ENCODE data around the gene OR2T35.

The OR2T35 gene

DNA sequence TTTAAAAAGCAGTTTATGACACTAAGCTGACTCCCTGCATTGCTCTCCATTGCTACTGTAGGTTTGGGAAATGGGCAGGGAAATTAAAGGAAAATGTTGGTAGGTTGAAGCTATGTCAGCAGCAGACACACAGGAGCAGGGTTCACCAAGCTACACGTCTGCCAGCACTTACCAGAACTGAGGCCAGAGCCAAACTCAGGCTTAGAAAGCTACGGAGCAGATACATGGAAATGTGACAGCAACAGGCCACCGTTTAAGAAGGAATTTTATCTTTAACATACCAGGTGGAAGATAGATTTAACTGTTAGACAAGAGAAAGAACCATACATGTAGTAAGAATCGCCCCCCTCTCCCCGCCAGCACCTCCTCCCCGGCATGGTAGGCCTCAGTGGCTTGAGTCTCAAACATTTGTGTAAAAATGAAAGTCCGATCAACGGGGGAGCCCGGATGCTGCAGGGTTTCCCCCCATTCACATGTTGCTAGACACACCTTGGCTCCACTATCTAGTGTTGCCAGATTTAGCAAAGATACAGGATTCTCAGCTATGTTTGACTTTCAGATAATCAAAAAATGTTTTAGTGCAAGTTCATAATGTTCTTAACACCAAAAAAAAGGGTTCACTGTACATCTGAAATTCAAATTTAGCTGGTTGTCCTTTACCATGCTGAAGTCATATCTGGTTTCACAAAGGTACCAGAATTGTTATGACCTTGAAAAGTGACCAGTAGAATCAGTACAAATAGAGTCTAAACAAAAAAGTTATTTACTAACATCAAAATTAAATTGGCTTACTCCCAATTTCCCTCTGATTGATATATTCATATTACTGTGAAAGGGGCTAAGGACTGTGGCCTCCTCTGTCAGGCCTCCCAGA is 16.9 kb downstream of the OR2T35 start:
- no peak for DNase-seq (ENCODE audit: low read depth, low spot score)
- no peak overlapping the region for H3K27ac ChIP-seq

- no peak overlapping the region for H3K27ac ChIP-seq
- DNase-seq (ENCODE audit: low read depth, low spot score), result no peak
Measured at GRCh38 chr1:248625971-248626370, 19.1 kb downstream of the OR2T35 start.

- no peak overlapping the region for H3K27ac ChIP-seq
- DNase-seq (ENCODE audit: low read depth, low spot score), result no peak
Measured at GRCh38 chr1:248625166-248625565, 19.9 kb downstream of the OR2T35 start.

DNA sequence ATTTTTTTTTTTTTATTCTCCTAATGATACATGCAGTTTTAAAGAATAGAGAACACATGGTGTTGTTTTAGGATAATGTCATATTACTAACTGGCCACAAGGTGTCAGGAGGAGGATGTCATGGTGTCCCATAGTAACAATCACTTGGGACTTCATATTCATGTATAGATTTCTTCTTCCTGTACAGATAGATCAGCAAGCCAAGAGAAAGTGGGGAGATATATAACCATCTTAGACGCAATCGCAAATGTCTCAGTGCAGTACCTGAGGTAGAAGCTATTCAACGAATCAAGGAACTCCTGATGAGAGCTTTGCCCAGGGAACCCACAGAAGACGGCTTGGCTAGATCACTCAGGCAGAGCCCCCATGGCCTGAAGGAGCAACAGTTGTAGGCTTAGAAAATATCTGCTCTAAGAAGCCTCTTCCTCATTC is 22.5 kb downstream of the OR2T35 start:
- no peak overlapping the region for H3K27ac ChIP-seq
- no peak for DNase-seq (ENCODE audit: low read depth, low spot score)

DNA sequence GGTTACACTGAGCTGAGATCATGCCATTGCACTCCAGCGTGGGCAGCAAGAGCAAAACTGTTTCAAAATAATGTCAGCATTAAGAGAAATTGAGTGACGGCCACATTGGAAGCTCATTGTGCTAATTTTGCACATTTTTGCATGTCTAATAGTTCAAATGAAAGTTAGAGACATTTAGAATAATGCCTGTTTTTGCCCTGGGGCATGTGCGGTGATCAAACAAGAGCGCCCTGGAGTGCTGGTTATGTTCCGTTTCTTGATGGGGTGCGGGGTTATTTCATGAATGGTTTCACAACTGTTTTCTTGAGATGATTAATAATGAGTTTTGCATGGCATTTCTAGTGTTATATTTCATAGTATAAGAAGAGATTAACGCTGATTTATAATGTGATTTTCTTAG is 23.3 kb downstream of the OR2T35 start:
- H3K27ac ChIP-seq, result no peak overlapping the region
- no peak for DNase-seq (ENCODE audit: low read depth, low spot score)

DNA sequence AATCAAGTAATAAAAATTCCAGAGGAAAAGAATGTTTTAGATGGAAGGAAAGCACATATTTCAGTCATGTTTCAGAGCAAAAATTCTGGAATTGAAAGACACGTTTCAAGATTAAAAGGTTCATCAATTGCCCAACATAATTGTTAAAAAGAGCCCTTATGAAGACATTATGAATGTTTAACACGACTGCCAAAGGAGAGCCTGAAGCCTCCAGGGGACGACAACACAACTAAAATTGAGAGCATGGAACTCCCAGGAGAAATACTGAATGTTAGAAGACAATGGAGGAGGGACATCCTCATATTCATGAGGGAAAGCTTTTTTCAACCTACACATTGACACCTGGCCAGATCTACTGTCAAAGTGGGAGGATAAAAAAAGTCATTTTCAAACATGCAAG is 26.2 kb downstream of the OR2T35 start:
- H3K27ac ChIP-seq, result no peak overlapping the region
- no peak for DNase-seq (ENCODE audit: low read depth, low spot score)

- no peak overlapping the region for H3K27ac ChIP-seq
- DNase-seq (ENCODE audit: low read depth, low spot score), result no peak
Measured at GRCh38 chr1:248618119-248618518, 27.0 kb downstream of the OR2T35 start.

DNA sequence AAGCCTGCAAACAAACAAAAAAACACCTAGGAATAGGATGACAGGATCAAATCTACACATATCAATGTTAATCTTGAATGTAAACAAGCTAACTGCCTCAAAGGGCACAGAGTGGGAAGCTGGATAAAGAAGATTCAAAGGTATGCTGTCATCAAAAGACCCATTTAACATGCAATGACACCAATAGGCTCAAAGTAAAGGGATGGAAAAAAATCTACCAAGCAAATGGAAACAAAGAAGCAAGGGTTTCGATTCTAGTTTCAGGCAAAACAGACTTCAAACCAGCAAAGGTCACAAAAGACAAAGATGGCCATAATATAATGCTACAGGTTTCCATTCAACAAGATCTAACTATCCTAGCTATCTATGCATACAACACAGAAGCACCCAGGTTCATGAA is 31.3 kb downstream of the OR2T35 start:
- H3K27ac ChIP-seq, result no peak overlapping the region
- no peak for DNase-seq (ENCODE audit: low read depth, low spot score)

DNA sequence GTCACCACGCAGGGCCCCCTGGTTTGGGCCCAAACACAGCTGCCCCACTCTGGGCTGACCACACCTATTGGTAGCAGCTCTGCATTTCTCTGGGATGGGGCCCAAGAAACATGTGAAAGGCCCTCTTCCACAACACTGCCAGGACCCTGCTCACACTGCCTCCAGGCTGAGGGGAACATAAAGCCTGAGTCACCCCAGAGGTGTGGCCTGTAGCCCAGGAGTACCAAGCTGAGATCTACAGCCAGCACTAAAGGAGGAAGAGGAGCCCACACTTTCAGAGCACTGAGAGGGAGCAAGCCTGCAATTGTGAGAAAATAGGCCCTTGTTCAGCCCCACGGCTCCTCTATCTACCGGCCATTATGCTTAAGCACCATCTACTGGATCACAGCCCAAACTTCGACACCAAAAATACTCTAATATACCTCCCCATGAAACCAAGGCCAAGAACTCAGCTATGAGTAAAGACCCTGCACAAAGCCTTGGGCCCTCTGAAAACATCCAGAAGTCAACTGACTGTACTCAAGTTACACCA is 33.1 kb downstream of the OR2T35 start:
- no peak for DNase-seq (ENCODE audit: low read depth, low spot score)
- H3K27ac ChIP-seq, result no peak overlapping the region

- DNase-seq (ENCODE audit: low read depth, low spot score), result no peak
- H3K27ac ChIP-seq, result no peak overlapping the region
Measured at GRCh38 chr1:248610301-248610700, 34.8 kb downstream of the OR2T35 start.

DNA sequence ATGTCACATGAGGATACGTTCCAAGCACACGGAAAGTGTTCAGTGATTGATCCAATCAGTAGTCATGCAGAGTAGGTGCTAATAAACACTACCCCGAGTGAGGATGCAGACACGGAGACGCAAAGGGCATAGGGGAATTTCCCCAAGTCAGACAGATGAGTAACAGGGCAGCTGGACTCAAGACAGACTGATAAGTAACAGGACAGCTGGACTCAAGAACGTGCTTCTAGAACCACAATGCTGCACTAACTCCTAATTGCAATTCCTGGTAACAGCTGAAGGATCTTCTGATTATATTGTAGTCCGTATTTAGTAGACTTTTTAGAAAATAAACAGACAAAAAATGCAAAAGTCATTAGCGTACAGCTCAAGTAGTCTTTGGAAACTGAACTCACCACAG is 45.7 kb downstream of the OR2T35 start:
- no peak for DNase-seq (ENCODE audit: low read depth, low spot score)
- no peak overlapping the region for H3K27ac ChIP-seq

GRCh38 chr1:248597589-248597988 is 47.5 kb downstream of the OR2T35 start, which contains the start of gene OR2T10:
Gene OR2T10, minus strand, starts transcription at chr1:248597700. Its CDS starts 3,932 bp downstream, at chr1:248593768.
- H3K27ac ChIP-seq, result no peak within 1 kb of the TSS
- DNase-seq (ENCODE audit: low read depth, low spot score), result no peak

GRCh38 chr1:248596615-248597014 is 48.5 kb downstream of the OR2T35 start:
- H3K27ac ChIP-seq, result no peak overlapping the region
- DNase-seq (ENCODE audit: low read depth, low spot score), result no peak

DNA sequence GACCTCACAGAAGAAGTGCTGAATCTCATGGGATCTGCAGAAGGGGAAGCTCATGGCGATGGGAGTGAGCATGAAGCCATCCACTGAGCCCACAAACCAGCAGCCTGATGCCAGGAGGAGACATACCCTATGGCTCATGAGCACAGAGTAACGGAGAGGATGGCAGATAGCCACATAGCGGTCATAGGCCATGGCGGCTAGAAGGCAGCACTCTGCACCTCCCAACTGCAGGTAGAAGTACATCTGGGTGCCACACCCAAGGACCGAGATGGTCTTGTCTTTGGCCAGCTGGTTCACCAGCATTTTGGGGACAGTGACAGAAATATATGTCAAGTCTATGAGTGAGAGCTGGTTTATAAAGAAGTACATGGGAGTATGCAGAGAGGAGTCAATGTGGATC is 51.9 kb downstream of the OR2T35 start:
- no peak for DNase-seq (ENCODE audit: low read depth, low spot score)
- no peak overlapping the region for H3K27ac ChIP-seq

DNA sequence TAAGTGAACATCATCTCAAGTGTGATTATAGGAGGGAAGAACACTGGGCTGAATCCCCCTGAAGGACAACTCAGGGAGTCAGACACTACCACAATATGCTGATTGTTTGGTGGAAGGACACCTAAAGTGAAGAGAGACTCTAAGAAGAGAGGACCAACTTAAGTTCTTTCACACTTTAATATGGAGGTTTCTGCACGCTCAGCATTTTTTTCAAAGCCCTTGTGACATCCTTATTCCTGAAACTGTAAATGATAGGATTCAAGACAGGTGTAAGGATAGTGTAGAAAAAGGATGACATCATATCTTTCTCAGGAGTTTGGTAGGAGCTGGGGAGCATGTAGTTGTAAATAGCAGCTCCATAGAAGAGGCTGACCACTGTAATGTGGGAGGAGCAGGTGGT is 52.4 kb downstream of the OR2T35 start:
- no peak overlapping the region for H3K27ac ChIP-seq
- no peak for DNase-seq (ENCODE audit: low read depth, low spot score)

GRCh38 chr1:248590055-248590454 is 55.0 kb downstream of the OR2T35 start:
- H3K27ac ChIP-seq, result no peak overlapping the region
- DNase-seq (ENCODE audit: low read depth, low spot score), result no peak

- no peak for DNase-seq (ENCODE audit: low read depth, low spot score)
- no peak overlapping the region for H3K27ac ChIP-seq
Measured at GRCh38 chr1:248589334-248589733, 55.7 kb downstream of the OR2T35 start.

All from epithelial cell of prostate (primary cell).